Hippocampal formation (tissue), 2 donors: ENCODE results near the gene TMX4.

Experiments
- DNase-seq, 2 donors: peaks; one replicate each; lab custom pipeline; 2025; lab: John Stamatoyannopoulos, UW

Gene TMX4

GRCh38 chr20:8018958-8019245 lies 659 bp downstream of the TMX4 start:
- peak in 1 of 2 donors; percentile 72 for DNase-seq

GRCh38 chr20:8012724-8013123 lies 6.8 kb downstream of the TMX4 start:
- no peak for DNase-seq

- DNase-seq = no peak
Measured at GRCh38 chr20:8008733-8009132, 10.8 kb downstream of the TMX4 start.

- DNase-seq = no peak
Measured at GRCh38 chr20:8007490-8007889, 12.1 kb downstream of the TMX4 start.

GRCh38 chr20:8005575-8006366 lies 13.8 kb downstream of the TMX4 start:
- no peak for DNase-seq

GRCh38 chr20:8005033-8005432 lies 14.5 kb downstream of the TMX4 start:
- DNase-seq = no peak

GRCh38 chr20:8002056-8002455 lies 17.5 kb downstream of the TMX4 start:
- DNase-seq = no peak

- no peak for DNase-seq
Measured at GRCh38 chr20:8000796-8001195, 18.8 kb downstream of the TMX4 start.

- DNase-seq = no peak
Measured at GRCh38 chr20:7996898-7997297, 22.7 kb downstream of the TMX4 start.

GRCh38 chr20:7994809-7995208 lies 24.8 kb downstream of the TMX4 start:
- no peak for DNase-seq

- no peak for DNase-seq
Measured at GRCh38 chr20:7993703-7994102, 25.9 kb downstream of the TMX4 start.

- no peak for DNase-seq
Measured at GRCh38 chr20:7993238-7993637, 26.3 kb downstream of the TMX4 start.

GRCh38 chr20:7990385-7990784 lies 29.2 kb downstream of the TMX4 start:
- DNase-seq = no peak

- no peak for DNase-seq
Measured at GRCh38 chr20:7989379-7989778, 30.2 kb downstream of the TMX4 start.

GRCh38 chr20:7985916-7986315 lies 33.6 kb downstream of the TMX4 start:
- DNase-seq = no peak

- no peak for DNase-seq
Measured at GRCh38 chr20:7984192-7984591, 35.4 kb downstream of the TMX4 start.

- DNase-seq = no peak
Measured at GRCh38 chr20:7981374-7981773, 38.2 kb downstream of the TMX4 start.

GRCh38 chr20:7980332-7981046 lies 39.1 kb downstream of the TMX4 start:
- DNase-seq = peak in 1 of 2 donors; percentile 54

GRCh38 chr20:7977709-7978108 lies 41.9 kb downstream of the TMX4 start:
- no peak for DNase-seq

GRCh38 chr20:7975851-7976414 lies 43.6 kb downstream of the TMX4 start:
- no peak for DNase-seq

GRCh38 chr20:7974785-7975435 lies 44.7 kb downstream of the TMX4 start:
- DNase-seq = no peak

- no peak for DNase-seq
Measured at GRCh38 chr20:7971536-7972280, 47.9 kb downstream of the TMX4 start.
